IPS-NIHi7 (cell line): Measurements from ENCODE around the gene NCBP3.
A peak's percentile ranks its signal among the peaks of the same experiment; 100 is the strongest.
"Not testable (repeated sequence)": the region's sequence is repeated elsewhere in the genome, so short reads cannot be mapped to it uniquely, and the experiment has no call there.

Source experiments
- DNase-seq: peaks from one replicate; pipeline ENCODE4 v3.0.0; 2012; ENCODE audit warnings: mixed read lengths; ENCODE audit errors: extremely low spot score

Gene NCBP3

GRCh38 chr17:3812284-3812683, 33.8 kb downstream of the NCBP3 start:
- no peak for DNase-seq

- no peak for DNase-seq
Observed at GRCh38 chr17:3810019-3810418, 36.0 kb downstream of the NCBP3 start.

- DNase-seq: no peak
Observed at GRCh38 chr17:3809135-3809534, 36.9 kb downstream of the NCBP3 start.

- no peak for DNase-seq
Observed at GRCh38 chr17:3808701-3809100, 37.3 kb downstream of the NCBP3 start.

- no peak for DNase-seq
Observed at GRCh38 chr17:3805581-3805980, 40.5 kb downstream of the NCBP3 start.

GRCh38 chr17:3804503-3804931, 41.5 kb downstream of the NCBP3 start:
- no peak for DNase-seq

- DNase-seq: no peak
Observed at GRCh38 chr17:3803308-3803640, 42.8 kb downstream of the NCBP3 start.

GRCh38 chr17:3802461-3803307, 43.4 kb downstream of the NCBP3 start:
- no peak for DNase-seq

GRCh38 chr17:3801792-3802191, 44.3 kb downstream of the NCBP3 start:
- DNase-seq: no peak

- DNase-seq: no peak
Observed at GRCh38 chr17:3801347-3801746, 44.7 kb downstream of the NCBP3 start.

GRCh38 chr17:3800362-3801271, 45.4 kb downstream of the NCBP3 start, which contains the start of gene ITGAE:
Gene ITGAE, minus strand, starts transcription at chr17:3801188. Its CDS starts 44 bp downstream, at chr17:3801144.
- no peak for DNase-seq

GRCh38 chr17:3799181-3799945, 46.7 kb downstream of the NCBP3 start:
- DNase-seq: no peak

GRCh38 chr17:3798273-3799180, 47.5 kb downstream of the NCBP3 start:
- DNase-seq: no peak

GRCh38 chr17:3796822-3797170, 49.2 kb downstream of the NCBP3 start:
- DNase-seq: no peak

GRCh38 chr17:3796110-3796821, 49.8 kb downstream of the NCBP3 start:
- DNase-seq: no peak

GRCh38 chr17:3795390-3796102, 50.5 kb downstream of the NCBP3 start:
- DNase-seq: no peak

- DNase-seq: peak; percentile 43
Observed at GRCh38 chr17:3794557-3795389, 51.3 kb downstream of the NCBP3 start.

GRCh38 chr17:3794152-3794551, 51.9 kb downstream of the NCBP3 start:
- not testable (repeated sequence) for DNase-seq

- not testable (repeated sequence) for DNase-seq
Observed at GRCh38 chr17:3793258-3793657, 52.8 kb downstream of the NCBP3 start.
